HG03432 (cell line): ENCODE data around the gene RACK1.
A peak's percentile ranks its signal among the peaks of the same experiment; 100 is the strongest.

ENCODE experiments used
- ATAC-seq: cut with Tn5 transposase; IDR thresholded peaks from one replicate; pipeline ENCODE4 v1.9.1; 2021; ENCODE audit warnings: mild to moderate bottlenecking, moderate library complexity; ENCODE audit not compliant: unreplicated experiment

RACK1 gene

DNA sequence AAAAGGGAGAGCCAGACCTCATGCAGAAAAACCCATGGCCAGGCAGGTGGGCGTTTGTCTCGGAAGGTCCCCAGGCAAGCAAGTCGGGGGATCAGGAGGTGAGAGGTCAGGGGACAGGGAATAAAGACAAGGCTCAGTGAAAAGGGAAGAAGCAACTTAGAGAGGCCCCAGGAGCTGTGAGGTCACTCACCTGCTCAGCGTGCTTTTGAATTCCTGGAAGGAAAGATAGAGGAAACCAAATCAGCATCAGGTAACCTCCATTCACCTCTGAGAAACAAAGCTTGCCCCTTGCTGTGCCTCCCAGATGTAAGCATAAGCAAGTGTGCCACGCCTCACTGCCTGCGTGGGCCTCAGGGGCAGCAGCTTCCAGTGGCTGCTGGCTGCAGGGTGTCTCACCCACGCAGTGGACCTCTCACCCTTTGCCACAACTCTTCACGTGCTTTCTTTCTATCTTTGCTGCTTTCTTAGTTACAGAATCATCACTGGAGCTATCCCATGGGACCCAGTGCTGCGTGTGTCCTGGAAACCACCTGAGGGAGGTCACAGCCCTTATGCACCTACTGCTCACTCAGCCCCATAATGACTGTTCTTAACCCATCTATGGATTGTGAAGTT is 44.7 kb downstream of the RACK1 start:
- ATAC-seq: peak; percentile 72

- ATAC-seq: no peak
These were observed 45.5 kb downstream of the RACK1 start for GRCh38 chr5:181198106-181198685.

DNA sequence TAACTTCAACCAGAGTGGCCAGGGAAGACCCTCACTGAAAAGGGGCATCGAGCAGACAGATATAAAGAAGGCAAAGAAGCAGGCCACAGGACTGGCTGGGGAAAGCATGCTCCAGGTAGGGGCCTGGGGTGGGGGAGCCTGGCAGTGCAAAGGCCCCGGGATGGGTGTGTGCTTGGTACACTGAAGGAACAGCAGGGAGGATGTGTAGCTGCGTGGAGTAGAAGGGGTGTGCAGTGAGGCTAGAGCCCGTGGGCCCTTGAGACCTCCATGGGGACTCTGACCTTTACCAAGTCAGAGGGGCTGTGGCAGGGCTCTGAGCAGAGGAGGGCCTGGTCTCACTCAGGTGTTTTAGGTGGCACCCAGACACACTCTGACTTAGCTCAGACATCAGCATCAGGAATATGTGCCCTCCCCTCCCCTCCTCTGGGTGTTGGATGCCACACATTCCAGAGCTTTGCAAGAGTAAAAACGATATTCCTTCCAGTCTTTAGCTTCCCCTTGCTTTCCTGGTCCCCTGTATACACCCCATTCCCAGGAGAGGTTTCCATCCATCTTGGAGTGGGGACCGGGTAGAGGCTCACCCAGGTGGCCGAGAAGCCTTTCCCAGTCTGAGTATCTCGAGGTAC is 46.3 kb downstream of the RACK1 start:
- ATAC-seq: no peak

DNA sequence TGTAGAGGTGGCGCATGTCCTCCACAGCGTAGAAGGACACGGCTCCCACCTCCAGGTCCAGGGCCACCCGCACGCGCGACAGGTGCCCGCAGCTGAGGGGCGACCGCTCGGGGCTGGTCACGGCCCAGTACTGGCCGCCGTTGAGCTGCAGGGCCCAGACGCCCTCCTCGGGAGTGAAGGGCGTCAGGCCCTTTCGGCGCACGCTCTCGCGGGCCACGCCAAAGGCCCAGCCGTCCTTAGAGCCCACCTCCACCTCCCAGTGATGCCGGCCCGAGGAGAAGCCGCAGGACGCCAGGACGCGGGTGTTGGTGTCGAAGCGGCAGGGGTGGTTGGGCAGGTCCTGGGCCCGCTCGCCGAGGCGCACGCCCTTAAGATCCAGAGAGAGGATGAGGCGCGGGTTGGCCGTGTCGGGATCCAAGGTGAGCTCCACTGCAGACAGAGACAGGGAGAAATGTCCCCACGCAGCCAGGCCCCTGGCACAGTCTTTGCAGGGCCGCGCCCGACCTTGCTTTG is 48.4 kb downstream of the RACK1 start:
- ATAC-seq: no peak

DNA sequence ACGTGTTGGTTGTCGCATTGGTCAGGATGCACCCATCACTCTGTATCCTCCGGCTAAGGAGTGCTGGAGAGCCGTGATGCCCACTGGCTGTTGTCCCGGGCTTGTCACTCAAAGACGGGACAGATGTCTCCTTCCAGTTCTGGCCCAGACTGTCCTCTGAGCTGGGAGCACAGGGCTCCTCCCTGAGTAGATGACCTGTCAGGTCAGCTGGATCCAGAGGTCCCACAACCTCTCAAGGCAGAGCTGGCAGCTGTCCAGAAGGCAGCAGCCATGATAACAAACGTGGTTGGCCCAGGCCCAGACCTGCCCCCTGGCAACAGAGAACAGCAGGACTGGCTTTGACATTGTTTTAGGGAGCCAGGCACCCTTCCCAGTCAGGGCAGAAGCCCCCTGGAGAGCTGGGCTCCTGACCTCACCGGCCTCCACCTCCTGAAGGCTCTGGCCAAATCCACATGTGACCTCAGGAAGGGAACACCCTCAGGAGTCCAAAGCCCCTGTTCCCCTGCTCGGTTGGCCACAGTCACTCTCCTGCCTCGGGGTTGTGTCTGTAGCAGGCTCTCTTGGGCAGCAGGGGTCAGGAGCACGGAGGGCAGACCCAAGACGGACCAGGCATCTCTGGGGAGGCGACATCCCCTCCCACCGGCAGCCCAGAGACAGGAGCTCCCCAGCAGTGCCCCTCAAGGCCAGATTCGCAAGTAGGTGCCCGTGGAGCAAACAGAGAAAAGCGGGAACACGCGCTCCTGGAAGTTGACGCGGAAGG is 49.0 kb downstream of the RACK1 start:
- ATAC-seq: no peak

GRCh38 chr5:181193656-181194055 is 50.0 kb downstream of the RACK1 start:
- ATAC-seq: no peak

DNA sequence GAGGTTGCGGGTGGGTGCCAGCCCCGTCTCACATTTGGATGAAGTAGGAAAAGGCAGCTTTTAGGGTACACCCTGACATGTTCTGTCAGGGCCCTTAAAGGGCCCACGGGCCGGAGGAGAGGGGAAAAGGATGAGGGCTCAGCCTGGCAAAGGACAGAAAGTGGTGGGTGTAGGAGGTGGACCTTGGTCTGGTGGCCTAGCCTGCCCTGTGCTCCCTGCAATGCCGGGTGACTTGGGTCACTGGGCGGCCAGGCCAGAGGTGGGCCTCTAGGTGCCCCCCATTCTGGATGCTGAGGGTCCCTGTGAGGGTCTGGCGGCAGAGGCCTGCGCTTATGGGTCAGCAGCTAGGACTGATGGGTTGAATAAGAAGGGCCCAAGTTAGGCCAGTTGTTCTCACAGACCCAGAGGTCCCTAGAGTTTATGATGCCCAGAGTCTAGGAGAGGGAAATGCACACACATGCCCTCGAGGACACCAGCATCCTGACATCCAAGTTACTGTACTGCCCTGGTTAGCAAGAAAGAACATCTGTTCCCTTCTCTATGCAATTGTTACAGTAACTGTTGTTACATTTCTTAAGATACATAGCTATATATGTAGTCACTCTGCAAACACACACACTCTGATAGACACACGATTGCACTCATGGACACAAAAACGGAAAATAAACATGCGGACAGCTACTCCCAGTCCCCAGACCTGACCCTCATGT is 51.2 kb downstream of the RACK1 start:
- no peak for ATAC-seq

- peak; percentile 61 for ATAC-seq
These were observed 52.0 kb downstream of the RACK1 start for GRCh38 chr5:181191526-181192336.

- peak; percentile 4 for ATAC-seq
These were observed 52.8 kb downstream of the RACK1 start for GRCh38 chr5:181190711-181191525.

GRCh38 chr5:181189962-181190710 is 53.6 kb downstream of the RACK1 start:
- no peak for ATAC-seq

- ATAC-seq: no peak
These were observed 54.2 kb downstream of the RACK1 start for GRCh38 chr5:181189363-181189961.

- peak; percentile 11 for ATAC-seq
These were observed 54.9 kb downstream of the RACK1 start for GRCh38 chr5:181188700-181189362.

GRCh38 chr5:181187500-181188213 is 56.0 kb downstream of the RACK1 start:
- no peak for ATAC-seq

DNA sequence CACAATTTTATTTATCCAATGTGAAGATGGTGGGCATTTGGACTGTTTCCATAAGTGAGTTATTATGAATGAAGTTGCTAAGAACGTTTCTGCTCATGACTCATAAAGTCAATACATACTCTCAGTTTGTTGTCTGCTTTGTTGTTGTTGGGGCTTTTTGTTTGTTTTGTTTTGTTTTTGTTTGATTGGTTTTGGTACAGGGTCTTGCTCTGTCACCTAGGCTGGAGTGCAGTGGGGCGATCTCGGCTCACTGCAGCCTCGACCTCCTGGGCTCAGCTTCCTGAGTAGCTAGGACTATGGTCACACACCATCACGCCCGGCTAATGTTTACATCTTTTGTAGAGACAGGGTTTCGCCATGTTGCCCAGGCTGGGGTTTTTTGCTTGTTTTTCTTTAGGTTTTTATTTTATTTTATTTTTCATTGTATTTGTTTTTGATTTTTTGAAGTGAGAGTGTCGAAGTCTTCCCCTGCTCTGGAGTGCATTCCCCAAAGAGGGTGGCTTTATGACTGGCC is 56.7 kb downstream of the RACK1 start:
- ATAC-seq: no peak
